SKM-1 (cell line): ENCODE results near the gene MSN.

ENCODE experiments used
- DNase-seq: peaks from one replicate; lab custom pipeline; 2025; ENCODE audit not compliant: unreplicated experiment; lab: John Stamatoyannopoulos, UW

The MSN gene

DNA sequence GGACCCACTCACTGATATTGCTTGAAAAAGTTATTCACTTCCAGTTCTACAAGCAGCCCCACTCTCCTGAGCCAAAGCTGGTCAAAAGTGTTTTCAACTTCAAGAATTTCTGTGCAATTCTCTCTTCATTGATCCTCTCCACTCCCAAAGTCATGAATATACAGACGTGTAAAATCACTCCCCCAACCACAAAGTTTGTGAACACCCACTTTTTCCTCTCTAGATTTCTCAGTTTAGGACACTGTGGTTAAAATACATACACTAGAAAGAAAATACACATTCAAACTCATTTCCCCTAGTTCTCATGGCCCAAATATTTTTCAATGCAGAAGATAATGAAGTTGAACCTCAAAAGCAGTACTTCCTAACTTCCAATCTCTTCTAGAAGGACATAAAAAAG lies 116.3 kb downstream of the MSN start:
- DNase-seq: no peak
